GM21723 (cell line): ENCODE results near the gene DHRSX.
"Not testable (repeated sequence)": the region's sequence is repeated elsewhere in the genome, so short reads cannot be mapped to it uniquely, and the experiment has no call there.

ENCODE experiments used
- ATAC-seq: cut with Tn5 transposase; IDR thresholded peaks from one replicate; pipeline ENCODE4 v1.9.1; 2021; ENCODE audit warnings: mild to moderate bottlenecking, moderate library complexity; ENCODE audit not compliant: unreplicated experiment

The DHRSX gene

GRCh38 chrX:2500091-2500802 is 529 bp downstream of the DHRSX start:
- ATAC-seq: peak; percentile 58

GRCh38 chrX:2499507-2499906 is 1.3 kb downstream of the DHRSX start:
- no peak for ATAC-seq

- no peak for ATAC-seq
Measured at GRCh38 chrX:2498781-2499302, 1.9 kb downstream of the DHRSX start.

- no peak for ATAC-seq
Measured at GRCh38 chrX:2497961-2498780, 2.6 kb downstream of the DHRSX start.

GRCh38 chrX:2495595-2495994 is 5.2 kb downstream of the DHRSX start:
- no peak for ATAC-seq

- ATAC-seq: no peak
Measured at GRCh38 chrX:2492531-2493218, 8.1 kb downstream of the DHRSX start.

- ATAC-seq: no peak
Measured at GRCh38 chrX:2490634-2491033, 10.1 kb downstream of the DHRSX start.

- no peak for ATAC-seq
Measured at GRCh38 chrX:2489446-2490445, 11.0 kb downstream of the DHRSX start.

- ATAC-seq: no peak
Measured at GRCh38 chrX:2488621-2489285, 12.0 kb downstream of the DHRSX start.

- ATAC-seq: no peak
Measured at GRCh38 chrX:2487366-2487765, 13.4 kb downstream of the DHRSX start.

GRCh38 chrX:2486476-2487133 is 14.2 kb downstream of the DHRSX start:
- no peak for ATAC-seq

- no peak for ATAC-seq
Measured at GRCh38 chrX:2485789-2486345, 14.9 kb downstream of the DHRSX start.

- no peak for ATAC-seq
Measured at GRCh38 chrX:2484721-2485648, 15.8 kb downstream of the DHRSX start.

- ATAC-seq: no peak
Measured at GRCh38 chrX:2484256-2484655, 16.5 kb downstream of the DHRSX start.

- ATAC-seq: no peak
Measured at GRCh38 chrX:2483398-2484060, 17.2 kb downstream of the DHRSX start.

- not testable (repeated sequence) for ATAC-seq
Measured at GRCh38 chrX:2481597-2481996, 19.2 kb downstream of the DHRSX start.

- not testable (repeated sequence) for ATAC-seq
Measured at GRCh38 chrX:2479982-2480381, 20.8 kb downstream of the DHRSX start.
